HG03565 (cell line): ENCODE results near the gene ZNF471.

Source experiments
- ATAC-seq: cut with Tn5 transposase; IDR thresholded peaks from one replicate; pipeline ENCODE4 v1.9.1; 2021; ENCODE audit warnings: mild to moderate bottlenecking, moderate library complexity; ENCODE audit not compliant: unreplicated experiment

The ZNF471 gene

DNA sequence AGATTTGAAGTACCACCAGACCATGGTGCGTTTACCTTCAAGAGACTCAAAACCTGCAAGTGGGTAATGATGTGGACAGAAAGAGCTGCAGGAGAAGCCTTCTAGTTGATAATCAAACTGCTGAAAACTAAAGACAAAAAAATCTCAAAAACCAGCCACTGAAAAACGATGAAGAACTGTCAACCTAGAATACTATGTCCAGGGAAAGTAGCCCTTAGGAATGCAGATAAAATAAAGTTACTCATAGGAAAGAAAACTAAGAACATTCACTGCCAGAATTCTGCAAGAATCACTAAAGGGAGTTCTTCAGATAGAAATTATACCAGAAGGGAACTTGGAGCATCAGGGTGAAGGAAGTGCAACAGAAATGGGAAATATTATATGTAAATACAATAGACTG is 64.9 kb downstream of the ZNF471 start:
- ATAC-seq: no peak

DNA sequence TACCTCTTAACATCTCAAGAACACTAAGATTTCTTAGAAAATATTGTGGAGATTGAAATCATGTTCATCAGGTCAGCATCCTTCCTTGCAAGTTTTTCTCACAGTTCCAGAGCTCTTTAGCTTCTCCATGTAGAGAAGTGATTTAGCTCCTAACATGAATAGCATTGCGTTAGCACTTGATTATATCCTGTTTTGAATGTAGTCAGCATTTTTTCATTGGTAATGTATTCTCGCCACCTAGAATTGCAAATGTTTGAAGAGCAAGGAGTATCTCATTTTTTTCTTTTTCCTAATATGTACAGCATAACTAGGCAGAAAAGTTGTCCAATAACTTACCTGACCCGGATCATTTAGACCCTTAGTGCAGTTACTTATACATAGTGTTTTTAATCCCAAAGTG is 66.3 kb downstream of the ZNF471 start:
- no peak for ATAC-seq

DNA sequence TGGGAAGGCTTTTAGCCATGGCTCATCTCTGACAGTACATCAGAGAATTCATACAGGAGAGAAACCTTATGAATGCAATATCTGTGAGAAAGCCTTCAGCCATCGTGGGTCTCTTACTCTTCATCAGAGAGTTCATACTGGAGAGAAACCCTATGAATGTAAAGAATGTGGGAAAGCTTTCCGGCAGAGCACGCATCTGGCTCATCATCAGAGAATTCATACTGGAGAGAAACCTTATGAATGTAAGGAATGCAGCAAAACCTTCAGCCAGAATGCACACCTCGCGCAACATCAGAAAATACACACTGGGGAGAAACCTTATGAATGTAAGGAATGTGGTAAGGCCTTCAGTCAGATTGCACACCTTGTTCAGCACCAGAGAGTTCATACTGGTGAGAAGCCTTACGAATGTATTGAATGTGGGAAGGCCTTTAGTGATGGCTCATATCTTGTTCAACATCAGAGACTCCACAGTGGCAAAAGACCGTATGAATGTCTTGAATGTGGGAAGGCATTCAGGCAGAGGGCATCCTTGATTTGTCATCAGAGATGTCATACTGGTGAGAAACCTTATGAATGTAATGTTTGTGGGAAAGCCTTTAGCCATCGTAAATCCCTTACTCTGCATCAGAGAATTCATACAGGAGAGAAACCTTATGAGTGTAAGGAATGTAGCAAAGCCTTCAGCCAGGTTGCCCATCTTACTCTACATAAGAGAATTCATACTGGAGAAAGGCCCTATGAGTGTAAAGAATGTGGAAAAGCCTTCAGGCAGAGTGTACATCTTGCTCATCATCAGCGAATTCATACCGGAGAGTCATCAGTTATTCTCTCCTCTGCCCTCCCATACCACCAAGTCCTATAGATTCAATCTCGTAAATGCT is 70.3 kb downstream of the ZNF471 start:
- no peak for ATAC-seq
